ENCODE results near the gene ARHGAP24. TPM values are rescaled to one million over a fixed set of nuclear protein-coding genes. Genes with fewer than 3 reads are reported as not detected.

Gene ARHGAP24
- total RNA-seq, 6 experiments from 2014 or later, result 4.0 to 7.3 (median 6.1) TPM

DNA sequence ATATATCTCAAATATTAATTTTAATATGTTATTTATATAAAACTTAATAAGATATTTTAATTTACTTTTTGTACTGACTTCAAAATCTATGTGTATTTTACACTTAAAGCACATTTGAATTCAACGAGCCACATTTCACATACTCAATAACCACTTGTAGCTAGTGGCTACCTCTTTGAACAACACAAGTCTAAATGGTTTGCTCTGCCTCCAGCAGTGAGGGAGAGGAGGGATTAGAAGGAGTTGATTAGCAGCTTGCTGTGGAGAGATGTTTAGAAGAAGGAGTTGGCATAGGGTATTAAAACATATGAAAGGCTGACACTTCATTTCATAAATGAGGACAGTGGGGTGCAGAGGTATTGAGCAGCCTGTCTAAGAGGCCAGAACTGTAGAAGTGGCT, 124.0 kb downstream of the ARHGAP24 start:
- H3K4me1 ChIP-seq, result no peaks in the 10 kb centered on the region
- no peak for TF ChIP-seq POLR2A (IDR thresholded peaks at IDR 0.05)
- TF ChIP-seq, protein P1, sequence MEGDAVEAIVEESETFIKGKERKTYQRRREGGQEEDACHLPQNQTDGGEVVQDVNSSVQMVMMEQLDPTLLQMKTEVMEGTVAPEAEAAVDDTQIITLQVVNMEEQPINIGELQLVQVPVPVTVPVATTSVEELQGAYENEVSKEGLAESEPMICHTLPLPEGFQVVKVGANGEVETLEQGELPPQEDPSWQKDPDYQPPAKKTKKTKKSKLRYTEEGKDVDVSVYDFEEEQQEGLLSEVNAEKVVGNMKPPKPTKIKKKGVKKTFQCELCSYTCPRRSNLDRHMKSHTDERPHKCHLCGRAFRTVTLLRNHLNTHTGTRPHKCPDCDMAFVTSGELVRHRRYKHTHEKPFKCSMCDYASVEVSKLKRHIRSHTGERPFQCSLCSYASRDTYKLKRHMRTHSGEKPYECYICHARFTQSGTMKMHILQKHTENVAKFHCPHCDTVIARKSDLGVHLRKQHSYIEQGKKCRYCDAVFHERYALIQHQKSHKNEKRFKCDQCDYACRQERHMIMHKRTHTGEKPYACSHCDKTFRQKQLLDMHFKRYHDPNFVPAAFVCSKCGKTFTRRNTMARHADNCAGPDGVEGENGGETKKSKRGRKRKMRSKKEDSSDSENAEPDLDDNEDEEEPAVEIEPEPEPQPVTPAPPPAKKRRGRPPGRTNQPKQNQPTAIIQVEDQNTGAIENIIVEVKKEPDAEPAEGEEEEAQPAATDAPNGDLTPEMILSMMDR (IDR thresholded peaks at IDR 0.05), result no peak
- DNase-seq (no peak), ATAC-seq (no peak)
- 33% methylated on average over 1 of the region's 1 CpG for WGBS (ENCODE audit: insufficient coverage, low coverage, low lambda C conversion rate, missing lambda C conversion rate)
- no peak overlapping the region for H3K27ac ChIP-seq
- H3K27me3 ChIP-seq, result no peaks in the 10 kb centered on the region
- H3K36me3 ChIP-seq, result no peaks in the 10 kb centered on the region
- intact Hi-C loops (cut with DNase I), result no loop called here
- no peak overlapping the region for H3K4me3 ChIP-seq
- no peaks in the 10 kb centered on the region for H3K9me3 ChIP-seq

DNA sequence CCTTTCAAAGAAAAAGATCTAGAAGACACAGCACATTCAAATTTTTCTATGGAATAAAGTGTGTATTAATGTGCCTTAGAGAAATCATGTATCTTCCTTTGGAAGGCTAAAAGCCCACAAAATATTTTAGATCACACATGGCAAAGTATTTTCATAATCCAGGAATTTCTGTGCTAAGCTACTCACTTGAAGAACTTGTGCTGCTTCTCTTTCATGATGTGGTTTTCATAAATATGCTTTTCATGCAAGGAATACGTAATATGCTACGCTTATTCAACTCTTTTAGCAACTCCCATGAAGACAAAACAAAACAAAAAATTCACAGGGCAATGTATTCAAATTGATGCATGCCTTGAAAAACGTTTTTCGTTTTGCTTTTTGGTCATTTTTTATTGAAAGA, 125.6 kb downstream of the ARHGAP24 start:
- H3K4me1 ChIP-seq, result no peaks in the 10 kb centered on the region
- no peak for ATAC-seq
- H3K4me3 ChIP-seq, result no peak overlapping the region
- H3K27me3 ChIP-seq, result no peaks in the 10 kb centered on the region
- DNase-seq, result no peak
- intact Hi-C loops (cut with DNase I), result no loop called here
- H3K27ac ChIP-seq, result no peak overlapping the region
- H3K36me3 ChIP-seq, result no peaks in the 10 kb centered on the region
- TF ChIP-seq, protein P1 (IDR thresholded peaks at IDR 0.05), result no peak
- no peak for TF ChIP-seq POLR2A (IDR thresholded peaks at IDR 0.05)
- 56% methylated on average over 4 of the region's 4 CpGs for WGBS (ENCODE audit: insufficient coverage, low coverage, low lambda C conversion rate, missing lambda C conversion rate)
- H3K9me3 ChIP-seq, result no peaks in the 10 kb centered on the region

DNA sequence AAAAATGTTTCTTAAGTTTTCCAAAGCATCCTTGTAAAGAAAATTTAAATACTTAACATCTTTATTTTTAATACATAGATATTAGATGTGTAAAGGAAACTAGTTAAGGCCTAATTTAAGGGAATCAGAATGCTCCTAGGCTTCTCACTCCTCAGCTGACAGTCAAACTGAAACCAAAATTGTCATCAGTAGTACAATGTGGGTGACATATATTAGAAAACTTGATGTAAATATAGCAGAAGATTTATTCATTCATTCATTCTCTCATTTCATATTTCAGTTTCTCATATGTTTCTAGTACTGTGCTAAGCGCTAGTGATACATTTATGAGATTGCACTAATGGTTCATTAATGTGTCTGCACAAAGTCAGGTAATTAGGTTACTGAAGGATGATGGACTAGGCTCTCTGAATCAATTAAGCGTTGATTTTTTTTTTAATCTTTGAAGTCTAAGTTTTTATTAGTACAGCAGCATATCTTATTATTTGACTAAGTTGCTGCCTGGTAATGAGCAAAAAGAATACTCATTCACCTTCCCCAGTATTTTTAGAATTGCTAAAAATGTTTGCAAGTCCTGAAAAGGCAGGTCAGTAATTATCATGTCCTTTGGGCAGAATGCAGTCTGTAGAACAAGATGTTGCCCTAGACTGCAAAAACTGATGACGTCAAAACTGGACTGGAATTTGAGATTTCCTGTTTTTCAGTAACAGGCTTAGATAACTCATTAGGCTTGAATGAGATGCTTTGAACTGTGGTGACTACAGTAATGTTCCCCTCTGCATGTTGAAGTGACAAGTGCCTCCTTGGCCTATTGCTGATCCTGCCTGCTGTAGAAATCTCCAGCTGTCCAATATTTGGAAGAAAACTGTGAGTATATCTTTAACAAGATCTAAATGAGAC, 128.7 kb downstream of the ARHGAP24 start:
- no peaks in the 10 kb centered on the region for H3K9me3 ChIP-seq
- 69% methylated on average over 3 of the region's 3 CpGs for WGBS (ENCODE audit: insufficient coverage, low coverage, low lambda C conversion rate, missing lambda C conversion rate)
- TF ChIP-seq, protein P1 (IDR thresholded peaks at IDR 0.05), result no peak
- no peak for TF ChIP-seq POLR2A (IDR thresholded peaks at IDR 0.05)
- no peaks in the 10 kb centered on the region for H3K27me3 ChIP-seq
- H3K4me3 ChIP-seq, result no peak overlapping the region
- ATAC-seq (peak; percentile 19 to 77 (median 45)), DNase-seq (no peak)
- no peaks in the 10 kb centered on the region for H3K4me1 ChIP-seq
- intact Hi-C loops (cut with DNase I), result no loop called here
- H3K36me3 ChIP-seq, result no peaks in the 10 kb centered on the region
- no peak overlapping the region for H3K27ac ChIP-seq

DNA sequence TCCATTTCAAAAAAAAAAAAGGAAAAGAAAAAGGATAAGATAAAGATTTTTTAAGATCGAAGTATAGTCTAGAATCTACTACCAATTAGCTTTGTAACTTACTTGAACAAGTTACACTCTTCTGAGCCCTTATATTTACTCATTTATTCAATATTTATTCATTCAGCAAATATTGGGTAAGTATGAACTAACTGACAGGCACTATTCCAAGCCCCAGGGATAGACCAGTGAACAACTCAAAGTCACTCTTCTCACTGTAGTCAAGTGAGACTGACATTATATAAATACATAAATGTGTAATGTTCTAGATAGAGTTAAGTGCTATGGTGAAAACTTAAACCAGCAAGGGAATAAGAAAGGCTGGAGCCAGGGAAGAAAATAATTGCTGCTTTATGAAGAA, 131.6 kb downstream of the ARHGAP24 start:
- TF ChIP-seq, protein P1 (IDR thresholded peaks at IDR 0.05), result no peak
- no peak for TF ChIP-seq POLR2A (IDR thresholded peaks at IDR 0.05)
- 100% methylated on average over 1 of the region's 1 CpG for WGBS (ENCODE audit: insufficient coverage, low coverage, low lambda C conversion rate, missing lambda C conversion rate)
- H3K27ac ChIP-seq, result no peak overlapping the region
- no peak overlapping the region for H3K4me3 ChIP-seq
- DNase-seq, result no peak
- H3K36me3 ChIP-seq, result no peaks in the 10 kb centered on the region
- no peak for ATAC-seq
- intact Hi-C loops (cut with DNase I), result no loop called here
- H3K27me3 ChIP-seq, result no peaks in the 10 kb centered on the region
- no peaks in the 10 kb centered on the region for H3K9me3 ChIP-seq
- no peaks in the 10 kb centered on the region for H3K4me1 ChIP-seq

All from right lobe of liver (tissue), 6 donors.